GM12878 (cell line): Measurements from ENCODE around the gene WFDC12. TPM values are rescaled to one million over a fixed set of nuclear protein-coding genes. Genes with fewer than 3 reads are reported as not detected.
"Not testable (repeated sequence)": the region's sequence is repeated elsewhere in the genome, so short reads cannot be mapped to it uniquely, and the experiment has no call there.

Experiments
- ATAC-seq: fragments of 200-7000 bp; cut with Tn5 transposase; 3 replicates; pipeline ENCODE4 v1.9.1; 2020; ENCODE audit warnings: mild to moderate bottlenecking, moderate library complexity
- BruUV-seq: library from RNA; stranded (reverse); fragments of 400-500 nt; replicated peaks from 2 replicates; lab custom pipeline; 2021; lab: Mats Ljungman, UMichigan
- CTCF ChIA-PET: fragments of 300-600 bp; sonication (Branson Sonifier 250); formaldehyde crosslinking; extraction: SDS; loops from one replicate; lab custom pipeline; 2021; ENCODE audit warnings: inconsistent platforms; lab: Yijun Ruan, JAX
- POLR2A ChIA-PET: fragments of 350-600 bp; formaldehyde crosslinking; extraction: SDS; loops from one replicate; lab custom pipeline; 2021; ENCODE audit warnings: inconsistent platforms; lab: Charles Lee
- RAD21 ChIA-PET: fragments of 300-600 bp; sonication (Branson Sonifier 250); formaldehyde crosslinking; loops from one replicate; lab custom pipeline; 2023; ENCODE audit warnings: antibody characterized with exemption; ENCODE audit not compliant: unreplicated experiment; lab: Charles Lee
- SMC1A ChIA-PET: fragments of 300-600 bp; sonication (Branson Sonifier 250); formaldehyde crosslinking; loops from one replicate; lab custom pipeline; 2023; ENCODE audit not compliant: unreplicated experiment, uncharacterized antibody; lab: Charles Lee
- DNase-seq: peaks from one replicate; pipeline ENCODE4 v3.0.0-alpha.2; 2011; ENCODE audit warnings: low read depth, low spot score
- FAIRE-seq: peaks from 3 replicates; lab custom pipeline; 2011; peaks lifted over from hg19 to GRCh38; lab: Jason Lieb, UNC
- H2AFZ ChIP-seq: 2 replicates; pipeline ENCODE4 v1.6.0; 2011; ENCODE audit warnings: low read depth, low read length, control low read depth; ENCODE audit not compliant: control insufficient read depth
- H3K27ac ChIP-seq: 2 replicates; pipeline ENCODE4 v1.5.1; 2011; ENCODE audit warnings: control low read depth; ENCODE audit not compliant: control insufficient read depth, insufficient read depth
- H3K27me3 ChIP-seq, 2 experiments: replicated peaks in 1 of 2; 2 replicates each; pipeline versions ENCODE4 v1.6.0 to v1.6.1; 2011; ENCODE audit warnings: low read length in 1 of 2; ENCODE audit not compliant: control insufficient read depth in 2 of 2, insufficient read depth in 2 of 2
- H3K36me3 ChIP-seq, 2 experiments: 2 replicates each; pipeline ENCODE4 v1.5.1; 2011; ENCODE audit warnings: low read length in 1 of 2; ENCODE audit not compliant: control insufficient read depth in 2 of 2, insufficient read depth in 2 of 2
- H3K4me1 ChIP-seq: 2 replicates; pipeline ENCODE4 v1.6.1; 2011; ENCODE audit warnings: mild to moderate bottlenecking, low read length, moderate library complexity, mixed read lengths; ENCODE audit not compliant: control insufficient read depth, insufficient read depth
- H3K4me2 ChIP-seq: 2 replicates; pipeline ENCODE4 v1.6.0; 2011; ENCODE audit warnings: control low read depth; ENCODE audit not compliant: control insufficient read depth, insufficient read depth
- H3K4me3 ChIP-seq: fragments of 200-600 bp; sonication (generic); 2 replicates; pipeline ENCODE4 v1.5.1; 2016
- H3K79me2 ChIP-seq: 2 replicates; pipeline ENCODE4 v1.6.0; 2011; ENCODE audit warnings: low read length; ENCODE audit not compliant: control insufficient read depth, insufficient read depth
- H3K9ac ChIP-seq: 2 replicates; pipeline ENCODE4 v1.8.0; 2011; ENCODE audit warnings: low read length, control low read depth, mixed read lengths; ENCODE audit not compliant: control insufficient read depth, insufficient read depth
- H3K9me3 ChIP-seq: replicated peaks from 3 replicates; pipeline ENCODE4 v1.5.1; 2011; ENCODE audit warnings: mild to moderate bottlenecking, low read length; ENCODE audit not compliant: control insufficient read depth, insufficient read depth
- H4K20me1 ChIP-seq: 2 replicates; pipeline ENCODE4 v1.6.0; 2011; ENCODE audit not compliant: control insufficient read depth, insufficient read depth
- BMI1 ChIP-seq: fragments of 450-650 bp; IDR thresholded peaks from 2 replicates; pipeline ENCODE4 v1.6.1; 2016; ENCODE audit warnings: mild to moderate bottlenecking, moderate library complexity, borderline replicate concordance
- CREM ChIP-seq: IDR thresholded peaks from 2 replicates; pipeline ENCODE4 v1.6.1; 2014; ENCODE audit warnings: antibody characterized with exemption, low read depth
- IKZF2 ChIP-seq, 2 experiments: fragments of 450-650 bp; IDR thresholded peaks; 2 replicates each; pipeline ENCODE4 v1.6.1; 2017; ENCODE audit warnings: mild to moderate bottlenecking in 2 of 2, moderate library complexity in 2 of 2
- JUND ChIP-seq: IDR thresholded peaks from 2 replicates; pipeline ENCODE4 v1.6.1; 2012; ENCODE audit warnings: low read depth, mild to moderate bottlenecking, low read length, improper control_type of control experiment, moderate library complexity
- NFIC ChIP-seq: IDR thresholded peaks from 2 replicates; pipeline ENCODE4 v1.6.1; 2012; ENCODE audit warnings: low read depth, mild to moderate bottlenecking, inconsistent platforms, low read length, moderate library complexity
- NR2C1 ChIP-seq: fragments of 450-650 bp; IDR thresholded peaks from 2 replicates; pipeline ENCODE4 v1.6.1; 2017; ENCODE audit warnings: antibody characterized with exemption, mild to moderate bottlenecking, moderate library complexity
- SIX5 ChIP-seq: IDR thresholded peaks from 2 replicates; pipeline ENCODE4 v1.6.1; 2011; ENCODE audit warnings: mild to moderate bottlenecking, low read depth, low read length, moderate library complexity; ENCODE audit not compliant: severe bottlenecking
- SMARCA5 ChIP-seq: fragments of 450-650 bp; IDR thresholded peaks from 2 replicates; pipeline ENCODE4 v1.6.1; 2017; ENCODE audit warnings: mild to moderate bottlenecking
- STAT3 ChIP-seq: IDR thresholded peaks from 2 replicates; pipeline ENCODE4 v1.6.1; 2011; ENCODE audit warnings: low read depth, low read length, improper control_type of control experiment
- TCF7 ChIP-seq: IDR thresholded peaks from 2 replicates; pipeline ENCODE4 v1.6.1; 2014; ENCODE audit warnings: antibody characterized with exemption, borderline replicate concordance
- ZBED1 ChIP-seq: IDR thresholded peaks from 2 replicates; pipeline ENCODE4 v1.6.1; 2016; ENCODE audit warnings: borderline replicate concordance
- ZNF207 ChIP-seq: fragments of 450-650 bp; IDR thresholded peaks from 2 replicates; pipeline ENCODE4 v1.6.1; 2014; ENCODE audit warnings: antibody characterized with exemption, mild to moderate bottlenecking, borderline replicate concordance
- WGBS: methylation state at CpG from one replicate; pipeline ENCODE4 v1.1.6; 2016; ENCODE audit warnings: low lambda C conversion rate; ENCODE audit not compliant: insufficient replicate concordance, insufficient coverage; ENCODE audit errors: missing lambda C conversion rate; 5-methylcytosine and 5-hydroxymethylcytosine counted together
- in situ Hi-C: fragments of 300-500 bp; cut with MboI; formaldehyde crosslinking; loops from 9 replicates; pipeline ENCODE4 v1.14.3; 2018; ENCODE audit warnings: mixed read lengths
- intact Hi-C: fragments of 100-400 bp; cut with micrococcal nuclease; formaldehyde crosslinking; loops from one replicate; pipeline ENCODE4 v1.14.2; 2022; ENCODE audit not compliant: unreplicated experiment
- polyA plus RNA-seq, 11 experiments: library from polyadenylated mRNA; depleted of rRNA in 4 of 11; unstranded in 6 of 11; stranded (reverse) in 5 of 11; fragments of >200 nt; fragmentation: Nextera tagmentation in 4 of 11; fragmentation: Illumina TruSeq in 1 of 11; extraction: Ambion mirVana in 4 of 11; extraction: Trizol in 1 of 11; gene quantifications; 1 replicate in 1 of 11; 2 replicates in 10 of 11; pipeline versions ENCODE4 v1.2.1 to v1.2.3, GENCODE V29; 2011 to 2016; ENCODE audit warnings: inconsistent platforms in 2 of 11, missing spikeins in 2 of 11, low read depth in 1 of 11
- total RNA-seq, 4 experiments: library from RNA; depleted of rRNA in 3 of 4; stranded (reverse); fragments of >200 nt in 3 of 4; fragmentation: Illumina TruSeq in 1 of 4; extraction: Trizol in 1 of 4; gene quantifications; 2 replicates each; pipeline versions ENCODE4 v1.2.1 to v1.2.3, GENCODE V29; 2013 to 2021
- TF ChIP-seq, protein P1 (sequence below): IDR thresholded peaks from 2 replicates; pipeline ENCODE4 v1.6.1; 2011; ENCODE audit warnings: borderline replicate concordance, low read depth, mild to moderate bottlenecking, moderate library complexity, mixed read lengths, low read length; ENCODE audit not compliant: insufficient read depth; ENCODE audit errors: extremely low read length

The WFDC12 gene
- total and polyA plus RNA-seq, 10 of the 15 experiments (the other 5 are each of a cell fraction or from before 2014, with no cell fraction given) = not detected

DNA sequence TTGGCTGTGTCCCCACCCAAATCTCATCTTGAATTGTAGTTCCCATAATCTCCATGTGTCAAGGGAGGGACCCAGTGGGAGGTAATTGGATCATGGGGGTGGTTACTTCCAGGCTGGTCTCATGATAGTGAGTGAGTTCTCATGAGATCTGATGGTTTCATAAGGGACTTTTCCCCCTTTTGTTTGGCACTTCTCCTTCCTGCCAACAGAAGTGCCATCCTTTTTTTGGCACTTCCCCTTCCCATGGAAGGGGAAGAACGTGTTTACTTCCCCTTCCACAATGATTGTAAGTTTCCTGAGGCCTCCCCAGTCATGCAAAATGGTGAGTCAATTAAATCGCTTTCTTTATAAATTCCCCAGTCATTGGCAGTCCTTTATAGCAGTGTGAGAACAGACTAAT, 32.4 kb upstream of the WFDC12 start:
- no peaks in the 10 kb centered on the region for H4K20me1 ChIP-seq
- ATAC-seq (no peak), FAIRE-seq (no peak), DNase-seq (no peak)
- H3K9me3 ChIP-seq = no peaks in the 10 kb centered on the region; the same call in 2 of the 3 replicates
- H3K79me2 ChIP-seq = no peaks in the 10 kb centered on the region
- in situ Hi-C loops (no loop called here), intact Hi-C loops (no loop called here)
- no peak overlapping the region for H3K4me3 ChIP-seq
- no TSS peak for BruUV-seq
- no peak overlapping the region for H3K4me2 ChIP-seq
- H3K27me3 ChIP-seq = no peaks in the 10 kb centered on the region
- H3K9ac ChIP-seq = no peak overlapping the region
- H3K4me1 ChIP-seq = peaks cover 3% of the 10 kb centered on the region
- POLR2A ChIA-PET = no interaction called here
- SMC1A ChIA-PET = no interaction called here
- RAD21 ChIA-PET = no interaction called here
- no peaks in the 10 kb centered on the region for H3K36me3 ChIP-seq
- WGBS = 0% methylated on average over 2 of the region's 2 CpGs
- H2AFZ ChIP-seq = no peak overlapping the region
- no peak overlapping the region for H3K27ac ChIP-seq
- CTCF ChIA-PET = interaction anchor here (1.4 kb wide), 1 partner anchor 134 kb away, joined by 4 read pairs; no protein-coding TSS in a partner anchor
- TF ChIP-seq CREM = no peak
- no peak for TF ChIP-seq ZBED1
- TF ChIP-seq IKZF2 (IDR thresholded peaks at IDR 0.05) = no peak
- TF ChIP-seq JUND = no peak
- TF ChIP-seq, protein P1, sequence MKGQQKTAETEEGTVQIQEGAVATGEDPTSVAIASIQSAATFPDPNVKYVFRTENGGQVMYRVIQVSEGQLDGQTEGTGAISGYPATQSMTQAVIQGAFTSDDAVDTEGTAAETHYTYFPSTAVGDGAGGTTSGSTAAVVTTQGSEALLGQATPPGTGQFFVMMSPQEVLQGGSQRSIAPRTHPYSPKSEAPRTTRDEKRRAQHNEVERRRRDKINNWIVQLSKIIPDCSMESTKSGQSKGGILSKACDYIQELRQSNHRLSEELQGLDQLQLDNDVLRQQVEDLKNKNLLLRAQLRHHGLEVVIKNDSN = no peak
- no peak for TF ChIP-seq BMI1
- TF ChIP-seq SIX5 = no peak
- TF ChIP-seq ZNF207 = no peak
- no peak for TF ChIP-seq NFIC
- TF ChIP-seq STAT3 = no peak
- TF ChIP-seq SMARCA5 = no peak
- TF ChIP-seq NR2C1 = no peak
- no peak for TF ChIP-seq TCF7

DNA sequence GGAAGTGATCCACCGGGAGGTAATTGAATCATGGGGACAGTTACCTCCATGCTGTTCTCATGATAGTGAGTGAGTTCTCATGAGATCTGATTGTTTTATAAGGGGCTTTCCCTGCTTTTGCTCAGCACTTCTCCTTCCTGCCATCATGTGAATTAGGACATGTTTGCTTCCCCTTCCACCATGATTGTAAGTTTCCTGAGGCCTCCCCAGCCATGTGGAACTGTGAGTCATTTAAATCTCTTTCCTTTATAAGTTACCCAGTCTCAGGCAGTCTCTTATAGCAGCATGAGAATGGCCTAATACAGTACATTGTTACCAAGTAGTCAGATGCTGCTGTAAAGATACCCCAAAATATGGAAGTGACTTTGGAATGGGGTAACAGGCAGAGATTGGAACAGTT, 30.5 kb upstream of the WFDC12 start:
- ATAC-seq, FAIRE-seq, SMC1A ChIA-PET, H2AFZ ChIP-seq, H3K79me2 ChIP-seq, H3K36me3 ChIP-seq, H3K4me2 ChIP-seq, H3K27me3 ChIP-seq, H3K27ac ChIP-seq, H3K4me1 ChIP-seq, DNase-seq, H3K4me3 ChIP-seq, RAD21 ChIA-PET, CTCF ChIA-PET, H3K9me3 ChIP-seq, BruUV-seq, POLR2A ChIA-PET, intact Hi-C loops, H3K9ac ChIP-seq, H4K20me1 ChIP-seq, in situ Hi-C loops: not testable (repeated sequence)
- WGBS = 47% methylated on average over 1 of the region's 1 CpG
